NB4 (cell line): ENCODE measurements around the gene SSTR4.

Experiments used
- CTCF ChIP-seq: IDR thresholded peaks from one replicate; pipeline ENCODE4 v1.5.1; 2012; ENCODE audit warnings: low read depth, low read length
- MAX ChIP-seq: IDR thresholded peaks from 2 replicates; pipeline ENCODE4 v1.6.1; 2011; ENCODE audit warnings: low read depth, low read length

- TF ChIP-seq CTCF, result no peak
- TF ChIP-seq MAX, result no peak
Measured at GRCh38 chr20:23060629-23061028, 25.5 kb downstream of the SSTR4 start.
